DOHH2 (cell line): ENCODE data around the gene HOXA5.

ENCODE experiments used
- H3F3A ChIP-seq: fragments of 200-600 bp; sonication (generic), shearing (Covaris generic); 2 replicates; pipeline ENCODE4 v1.6.0; 2016; ENCODE audit warnings: antibody characterized with exemption, mild to moderate bottlenecking; ENCODE audit not compliant: control insufficient read depth, insufficient read depth
- H3K27ac ChIP-seq: fragments of 200-600 bp; sonication (generic); 2 replicates; pipeline ENCODE4 v1.5.1; 2014; ENCODE audit warnings: low read depth, mild to moderate bottlenecking, low read length, moderate library complexity
- H3K27me3 ChIP-seq: fragments of 200-600 bp; sonication (generic); 2 replicates; pipeline ENCODE4 v1.6.1; 2014; ENCODE audit warnings: mild to moderate bottlenecking, low read length, mixed read lengths; ENCODE audit not compliant: control insufficient read depth
- H3K36me3 ChIP-seq: fragments of 200-600 bp; sonication (generic); 2 replicates; pipeline ENCODE4 v1.6.1; 2014; ENCODE audit warnings: mild to moderate bottlenecking, low read length, moderate library complexity, mixed read lengths; ENCODE audit not compliant: control insufficient read depth
- H3K4me1 ChIP-seq: fragments of 200-600 bp; sonication (generic); 2 replicates; pipeline ENCODE4 v1.6.1; 2014; ENCODE audit warnings: mild to moderate bottlenecking, low read length, mixed read lengths; ENCODE audit not compliant: control insufficient read depth
- H3K4me2 ChIP-seq: fragments of 200-600 bp; sonication (generic); 2 replicates; pipeline ENCODE4 v1.6.0; 2014; ENCODE audit warnings: mild to moderate bottlenecking, low read length, moderate library complexity
- H3K4me3 ChIP-seq: fragments of 200-600 bp; sonication (generic); 2 replicates; pipeline ENCODE4 v1.5.1; 2014; ENCODE audit warnings: mild to moderate bottlenecking, low read length, mixed read lengths
- H3K79me2 ChIP-seq: fragments of 200-600 bp; sonication (generic); 2 replicates; pipeline ENCODE4 v1.6.1; 2014; ENCODE audit warnings: mild to moderate bottlenecking, low read length, mixed read lengths; ENCODE audit not compliant: control insufficient read depth
- H3K9me2 ChIP-seq: fragments of 200-600 bp; sonication (generic); replicated peaks from 2 replicates; pipeline ENCODE4 v1.6.1; 2014; ENCODE audit warnings: mild to moderate bottlenecking, low read length, mixed read lengths; ENCODE audit not compliant: control insufficient read depth
- H3K9me3 ChIP-seq: fragments of 200-600 bp; sonication (generic); 2 replicates; pipeline ENCODE4 v1.6.1; 2014; ENCODE audit warnings: antibody characterized with exemption, low read length, mixed read lengths; ENCODE audit not compliant: control insufficient read depth, insufficient read depth
- H4K20me1 ChIP-seq: fragments of 200-600 bp; sonication (generic); 2 replicates; pipeline ENCODE4 v1.6.0; 2014; ENCODE audit warnings: low read depth, mild to moderate bottlenecking, antibody characterized with exemption, low read length, moderate library complexity; ENCODE audit not compliant: control insufficient read depth, insufficient read depth
- CTCF ChIP-seq: fragments of 200-600 bp; sonication (generic); IDR thresholded peaks from one replicate; pipeline ENCODE4 v1.5.1; 2014; ENCODE audit warnings: antibody characterized with exemption, mild to moderate bottlenecking, low read depth, low read length; ENCODE audit not compliant: poor library complexity, severe bottlenecking
- EZH2phosphoT487 ChIP-seq: fragments of 200-600 bp; sonication (generic); IDR thresholded peaks from 2 replicates; pipeline ENCODE4 v1.6.1; 2017; ENCODE audit warnings: borderline replicate concordance, mild to moderate bottlenecking, antibody characterized with exemption, low read length, moderate library complexity, mixed read lengths

The HOXA5 gene

GRCh38 chr7:27091941-27092818 is 51.3 kb downstream of the HOXA5 start:
- no peaks in the 10 kb centered on the region for H3K36me3 ChIP-seq
- peaks cover 31% of the 10 kb centered on the region for H3K4me1 ChIP-seq
- H4K20me1 ChIP-seq: no peaks in the 10 kb centered on the region
- peak overlapping the region; percentile 10; the same call in 1 of the 2 replicates for H3K4me2 ChIP-seq
- H3K79me2 ChIP-seq: peaks cover 8% of the 10 kb centered on the region
- no peak overlapping the region for H3K4me3 ChIP-seq
- no peaks in the 10 kb centered on the region for H3K9me2 ChIP-seq
- no peaks in the 10 kb centered on the region for H3K9me3 ChIP-seq
- no peak overlapping the region for H3K27ac ChIP-seq
- H3F3A ChIP-seq: no peaks in the 10 kb centered on the region
- TF ChIP-seq CTCF (no peak), EZH2phosphoT487 (peak; percentile 15; the same call in 1 of the 2 replicates)
- peaks cover 31% of the 10 kb centered on the region for H3K27me3 ChIP-seq

- no peaks in the 10 kb centered on the region for H4K20me1 ChIP-seq
- H3K4me3 ChIP-seq: no peak overlapping the region
- no peak for TF ChIP-seq CTCF
- no peak for TF ChIP-seq EZH2phosphoT487
- peaks cover 31% of the 10 kb centered on the region for H3K27me3 ChIP-seq
- no peak overlapping the region for H3K27ac ChIP-seq
- H3K79me2 ChIP-seq: no peaks in the 10 kb centered on the region
- no peaks in the 10 kb centered on the region for H3K9me2 ChIP-seq
- H3K4me1 ChIP-seq: peaks cover 24% of the 10 kb centered on the region
- H3K4me2 ChIP-seq: no peak overlapping the region
- no peaks in the 10 kb centered on the region for H3K9me3 ChIP-seq
- H3K36me3 ChIP-seq: no peaks in the 10 kb centered on the region
- H3F3A ChIP-seq: no peaks in the 10 kb centered on the region
Observed at GRCh38 chr7:27091105-27091504, 52.4 kb downstream of the HOXA5 start.
